Stimulated activated CD4-positive, alpha-beta T cell treated with anti-CD3 and anti-CD28 coated beads, Interleukin-4, amount 100 ng/mL, for 4 hours (primary cell): Measurements from ENCODE around the gene OR1C1.
"Not testable (repeated sequence)": the region's sequence is repeated elsewhere in the genome, so short reads cannot be mapped to it uniquely, and the experiment has no call there.

ENCODE experiments used
- DNase-seq, 2 experiments: peaks; one replicate each; pipeline ENCODE4 v3.0.0-alpha.2; 2020

OR1C1 gene

GRCh38 chr1:247760456-247760855 lies at the start of gene OR1C1:
Gene OR1C1, minus strand, starts transcription at chr1:247760556. Its CDS starts 2,150 bp downstream, at chr1:247758406.
- DNase-seq, result no peak

- no peak for DNase-seq
These were observed 37.2 kb upstream of the OR1C1 start for GRCh38 chr1:247797518-247797917.

- DNase-seq, result no peak
These were observed 9.2 kb upstream of the OR1C1 start for GRCh38 chr1:247769603-247770002.

- not testable (repeated sequence) for DNase-seq
These were observed 6.0 kb downstream of the OR1C1 start for GRCh38 chr1:247754311-247754710.

GRCh38 chr1:247749870-247750269 lies 10.5 kb downstream of the OR1C1 start:
- no peak for DNase-seq

- DNase-seq, result no peak
These were observed 12.3 kb downstream of the OR1C1 start, which contains the start of gene OR14A2 for GRCh38 chr1:247748041-247748440. Gene OR14A2, minus strand, starts transcription at chr1:247748141.

GRCh38 chr1:247747616-247748015 lies 12.7 kb downstream of the OR1C1 start:
- no peak for DNase-seq

- DNase-seq, result no peak
These were observed 13.9 kb downstream of the OR1C1 start for GRCh38 chr1:247746391-247746935.

- DNase-seq, result not testable (repeated sequence)
These were observed 18.1 kb downstream of the OR1C1 start for GRCh38 chr1:247742215-247742760.

GRCh38 chr1:247741756-247742155 lies 18.6 kb downstream of the OR1C1 start:
- no peak for DNase-seq

- DNase-seq, result no peak
These were observed 19.6 kb downstream of the OR1C1 start for GRCh38 chr1:247740721-247741120.

GRCh38 chr1:247738315-247738714 lies 22.0 kb downstream of the OR1C1 start, which contains the start of gene OR14K1:
Gene OR14K1, plus strand, starts transcription at chr1:247738615. Its CDS starts 0 bp downstream, at chr1:247738615.
- no peak for DNase-seq

GRCh38 chr1:247721222-247721621 lies 39.1 kb downstream of the OR1C1 start:
- DNase-seq, result no peak

GRCh38 chr1:247716546-247716945 lies 43.8 kb downstream of the OR1C1 start, which contains the start of gene OR6F1:
Gene OR6F1, minus strand, starts transcription at chr1:247716646. Its CDS starts 3,891 bp downstream, at chr1:247712755.
- DNase-seq, result no peak

- DNase-seq, result no peak
These were observed 46.6 kb downstream of the OR1C1 start for GRCh38 chr1:247713753-247714152.

- DNase-seq, result not testable (repeated sequence)
These were observed 49.7 kb downstream of the OR1C1 start for GRCh38 chr1:247710681-247711080.
